ENCODE data around the gene AUTS2.

Gene AUTS2

GRCh38 chr7:70047384-70047783 lies 449.1 kb downstream of the AUTS2 start:
- no peaks in the 10 kb centered on the region for H3K9me2 ChIP-seq (replicated peaks; ENCODE audit: low read depth, low read length)
- no peak overlapping the region for H3K4me3 ChIP-seq (ENCODE audit: low read length, poor library complexity, severe bottlenecking)
- no peaks in the 10 kb centered on the region for H3K36me3 ChIP-seq (ENCODE audit: insufficient read depth, low read length)
- H3K4me1 ChIP-seq (ENCODE audit: insufficient read depth, low read length, poor library complexity, severe bottlenecking) = peaks cover 19% of the 10 kb centered on the region
- H3K9me3 ChIP-seq (ENCODE audit: insufficient read depth, low read depth, low read length) = no peaks in the 10 kb centered on the region
- H2AFZ ChIP-seq (ENCODE audit: low read length) = no peak overlapping the region
- H3K4me2 ChIP-seq (ENCODE audit: low read depth, low read length, poor library complexity, severe bottlenecking) = no peak overlapping the region
- TF ChIP-seq EZH2phosphoT487 (IDR thresholded peaks at IDR 0.05; ENCODE audit: borderline replicate concordance) = no peak
- TF ChIP-seq, protein P1, sequence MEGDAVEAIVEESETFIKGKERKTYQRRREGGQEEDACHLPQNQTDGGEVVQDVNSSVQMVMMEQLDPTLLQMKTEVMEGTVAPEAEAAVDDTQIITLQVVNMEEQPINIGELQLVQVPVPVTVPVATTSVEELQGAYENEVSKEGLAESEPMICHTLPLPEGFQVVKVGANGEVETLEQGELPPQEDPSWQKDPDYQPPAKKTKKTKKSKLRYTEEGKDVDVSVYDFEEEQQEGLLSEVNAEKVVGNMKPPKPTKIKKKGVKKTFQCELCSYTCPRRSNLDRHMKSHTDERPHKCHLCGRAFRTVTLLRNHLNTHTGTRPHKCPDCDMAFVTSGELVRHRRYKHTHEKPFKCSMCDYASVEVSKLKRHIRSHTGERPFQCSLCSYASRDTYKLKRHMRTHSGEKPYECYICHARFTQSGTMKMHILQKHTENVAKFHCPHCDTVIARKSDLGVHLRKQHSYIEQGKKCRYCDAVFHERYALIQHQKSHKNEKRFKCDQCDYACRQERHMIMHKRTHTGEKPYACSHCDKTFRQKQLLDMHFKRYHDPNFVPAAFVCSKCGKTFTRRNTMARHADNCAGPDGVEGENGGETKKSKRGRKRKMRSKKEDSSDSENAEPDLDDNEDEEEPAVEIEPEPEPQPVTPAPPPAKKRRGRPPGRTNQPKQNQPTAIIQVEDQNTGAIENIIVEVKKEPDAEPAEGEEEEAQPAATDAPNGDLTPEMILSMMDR (conservative IDR thresholded peaks at IDR 0.05; ENCODE audit: low read length) = no peak
- no peak overlapping the region for H3K9ac ChIP-seq (ENCODE audit: low read depth, low read length, poor library complexity, severe bottlenecking)
- no peaks in the 10 kb centered on the region for H3K27me3 ChIP-seq (ENCODE audit: insufficient read depth, low read length, poor library complexity, severe bottlenecking)
- peaks cover 6% of the 10 kb centered on the region for H4K20me1 ChIP-seq (ENCODE audit: insufficient read depth, low read length, poor library complexity, severe bottlenecking)
- H3F3A ChIP-seq (ENCODE audit: low read depth) = no peaks in the 10 kb centered on the region; the same call in 1 of the 2 replicates
- H3K79me2 ChIP-seq (ENCODE audit: insufficient read depth, low read length) = peaks cover 25% of the 10 kb centered on the region; the same call in 1 of the 2 replicates

DNA sequence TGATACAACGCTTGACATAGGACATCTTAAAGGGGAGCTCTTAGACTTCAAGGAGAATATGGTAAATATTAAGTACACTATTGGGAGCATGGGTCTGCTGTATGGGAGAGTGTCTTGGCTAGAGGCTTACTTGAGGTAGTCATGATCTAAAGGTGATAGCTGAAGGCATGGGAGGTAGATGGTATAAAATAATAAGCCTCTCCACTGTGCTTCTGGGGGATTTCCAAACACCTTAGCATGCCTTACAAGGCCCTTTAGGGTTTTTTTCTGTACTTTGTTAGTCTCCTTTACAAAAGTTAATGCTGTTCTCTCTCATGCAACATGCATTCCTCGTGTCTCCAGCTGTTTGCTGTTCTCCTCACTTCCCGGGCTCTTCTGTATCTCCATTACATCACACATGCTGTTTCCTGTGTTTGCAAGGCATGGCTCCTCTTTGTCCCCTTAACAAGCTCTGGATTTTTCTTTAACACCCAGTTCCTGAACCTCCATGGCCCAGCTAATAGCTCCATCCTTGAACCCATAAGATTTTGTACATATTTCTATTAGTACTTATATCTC lies 449.7 kb downstream of the AUTS2 start:
- H2AFZ ChIP-seq (ENCODE audit: low read length) = no peak overlapping the region
- H3K36me3 ChIP-seq (ENCODE audit: insufficient read depth, low read length) = no peaks in the 10 kb centered on the region
- H3K27me3 ChIP-seq (ENCODE audit: insufficient read depth, low read length, poor library complexity, severe bottlenecking) = no peaks in the 10 kb centered on the region
- H4K20me1 ChIP-seq (ENCODE audit: insufficient read depth, low read length, poor library complexity, severe bottlenecking) = peaks cover 6% of the 10 kb centered on the region
- H3K4me1 ChIP-seq (ENCODE audit: insufficient read depth, low read length, poor library complexity, severe bottlenecking) = peaks cover 14% of the 10 kb centered on the region
- H3K79me2 ChIP-seq (ENCODE audit: insufficient read depth, low read length) = peaks cover 25% of the 10 kb centered on the region; the same call in 1 of the 2 replicates
- H3F3A ChIP-seq (ENCODE audit: low read depth) = no peaks in the 10 kb centered on the region; the same call in 1 of the 2 replicates
- no peak overlapping the region for H3K9ac ChIP-seq (ENCODE audit: low read depth, low read length, poor library complexity, severe bottlenecking)
- TF ChIP-seq, protein P1 (conservative IDR thresholded peaks at IDR 0.05; ENCODE audit: low read length) = no peak
- TF ChIP-seq EZH2phosphoT487 (IDR thresholded peaks at IDR 0.05; ENCODE audit: borderline replicate concordance) = no peak
- H3K4me3 ChIP-seq (ENCODE audit: low read length, poor library complexity, severe bottlenecking) = no peak overlapping the region
- H3K9me3 ChIP-seq (ENCODE audit: insufficient read depth, low read depth, low read length) = no peaks in the 10 kb centered on the region
- H3K4me2 ChIP-seq (ENCODE audit: low read depth, low read length, poor library complexity, severe bottlenecking) = no peak overlapping the region
- no peaks in the 10 kb centered on the region for H3K9me2 ChIP-seq (replicated peaks; ENCODE audit: low read depth, low read length)

GRCh38 chr7:70051726-70052125 lies 453.5 kb downstream of the AUTS2 start:
- peaks cover 5% of the 10 kb centered on the region for H3K4me1 ChIP-seq (ENCODE audit: insufficient read depth, low read length, poor library complexity, severe bottlenecking)
- no peak overlapping the region for H3K4me3 ChIP-seq (ENCODE audit: low read length, poor library complexity, severe bottlenecking)
- no peak overlapping the region for H2AFZ ChIP-seq (ENCODE audit: low read length)
- no peaks in the 10 kb centered on the region for H3K9me3 ChIP-seq (ENCODE audit: insufficient read depth, low read depth, low read length)
- H3F3A ChIP-seq (ENCODE audit: low read depth) = no peaks in the 10 kb centered on the region
- no peaks in the 10 kb centered on the region for H3K9me2 ChIP-seq (replicated peaks; ENCODE audit: low read depth, low read length)
- peaks cover 6% of the 10 kb centered on the region for H4K20me1 ChIP-seq (ENCODE audit: insufficient read depth, low read length, poor library complexity, severe bottlenecking)
- H3K27me3 ChIP-seq (ENCODE audit: insufficient read depth, low read length, poor library complexity, severe bottlenecking) = no peaks in the 10 kb centered on the region
- H3K36me3 ChIP-seq (ENCODE audit: insufficient read depth, low read length) = no peaks in the 10 kb centered on the region
- TF ChIP-seq, protein P1 (conservative IDR thresholded peaks at IDR 0.05; ENCODE audit: low read length) = no peak
- TF ChIP-seq EZH2phosphoT487 (IDR thresholded peaks at IDR 0.05; ENCODE audit: borderline replicate concordance) = no peak
- peaks cover 12% of the 10 kb centered on the region; the same call in 1 of the 2 replicates for H3K79me2 ChIP-seq (ENCODE audit: insufficient read depth, low read length)
- no peak overlapping the region for H3K9ac ChIP-seq (ENCODE audit: low read depth, low read length, poor library complexity, severe bottlenecking)
- H3K4me2 ChIP-seq (ENCODE audit: low read depth, low read length, poor library complexity, severe bottlenecking) = no peak overlapping the region
